Placental epithelial cell (primary cell): Measurements from ENCODE around the gene MICALL2. TPM values are rescaled to one million over a fixed set of nuclear protein-coding genes. Genes with fewer than 3 reads are reported as not detected.

Experiments used
- total RNA-seq: library from RNA; depleted of rRNA; stranded (reverse); fragments of >200 nt; gene quantifications from 2 replicates; pipeline ENCODE4 v1.2.3, GENCODE V29; 2012

The MICALL2 gene
- total RNA-seq, result 29.0 and 35.7 TPM in 2 replicates

GRCh38 chr7:1458683-1459511 is at the start of gene MICALL2:
Gene MICALL2, minus strand, starts transcription at chr7:1459470. Its CDS starts 144 bp downstream, at chr7:1459326.

GRCh38 chr7:1503816-1504775 is 44.8 kb upstream of the MICALL2 start, which contains the start of gene INTS1:
Gene INTS1, minus strand, starts transcription at chr7:1504389. Its CDS starts 429 bp downstream, at chr7:1503960.

Other genes with a start within 250 kb of the MICALL2 start
- not detected in 2 replicates for gene UNCX, start 226.6 kb downstream of the MICALL2 start, total RNA-seq
- gene INTS1, start 44.9 kb upstream of the MICALL2 start, total RNA-seq, result 46.7 and 83.8 TPM in 2 replicates
- gene MAFK, start 71.2 kb upstream of the MICALL2 start, total RNA-seq, result 6.7 and 13.6 TPM in 2 replicates
- 2.4 and 5.1 TPM in 2 replicates for gene TMEM184A, start 96.7 kb upstream of the MICALL2 start, total RNA-seq
- gene PSMG3, start 110.6 kb upstream of the MICALL2 start, total RNA-seq, result 20.0 and 33.1 TPM in 2 replicates
- gene ELFN1, start 210.8 kb upstream of the MICALL2 start, total RNA-seq, result under 0.01 and 0.22 TPM in 2 replicates